Keratinocyte (primary cell): ENCODE results near the gene OPHN1.

Experiments
- CTCF ChIP-seq, 3 experiments: IDR thresholded peaks in 1 of 3; conservative IDR thresholded peaks in 1 of 3; optimal IDR thresholded peaks in 1 of 3; 2 replicates in 2 of 3; 3 replicates in 1 of 3; pipeline versions ENCODE3 to v1.5.1; 2011; ENCODE audit warnings: low read length in 3 of 3, mild to moderate bottlenecking in 3 of 3, moderate library complexity in 2 of 3, control low read depth in 1 of 3, inconsistent platforms in 1 of 3; ENCODE audit not compliant: insufficient read depth in 2 of 3; ENCODE audit errors: extremely low read depth in 1 of 3
- EZH2 ChIP-seq: IDR thresholded peaks from one replicate; pipeline ENCODE4 v1.6.1; 2012; ENCODE audit warnings: inconsistent platforms, mild to moderate bottlenecking, low read length, moderate library complexity

- TF ChIP-seq EZH2 (no peak), CTCF (optimal IDR thresholded peaks at IDR 0.05 in 1 of 3, IDR thresholded peaks at IDR 0.05 in 1 of 3, conservative IDR thresholded peaks at IDR 0.05 in 1 of 3; ENCODE audit: extremely low read depth in 1 of 3, insufficient read depth in 2 of 3, low read length in 3 of 3) (no peak)
Observed at GRCh38 chrX:68190799-68191198, 242.5 kb downstream of the OPHN1 start.
